H1 (cell line): ENCODE results near the gene LCE1F. TPM values are rescaled to one million over a fixed set of nuclear protein-coding genes. Genes with fewer than 3 reads are reported as not detected.

Experiments used
- CTCF ChIA-PET: fragments of 300-600 bp; sonication (Branson Sonifier 250); formaldehyde crosslinking; loops from one replicate; lab custom pipeline; 2021; ENCODE audit not compliant: partially characterized antibody; lab: Charles Lee
- POLR2A ChIA-PET: fragments of 300-600 bp; sonication (Branson Sonifier 250); formaldehyde crosslinking; loops from one replicate; lab custom pipeline; 2021; ENCODE audit warnings: inconsistent platforms; ENCODE audit not compliant: partially characterized antibody; lab: Charles Lee
- DNase-seq, 2 experiments: peaks; one replicate each; pipeline versions ENCODE4 v3.0.0 to v3.0.0-alpha.2; 2010 to 2022; ENCODE audit warnings: low spot score in 2 of 2, low read depth in 1 of 2, mixed read lengths in 1 of 2
- FAIRE-seq: peaks from 2 replicates; lab custom pipeline; 2011; peaks lifted over from hg19 to GRCh38; lab: Jason Lieb, UNC
- H2AFZ ChIP-seq: 2 replicates; pipeline ENCODE4 v1.8.1; 2012; ENCODE audit warnings: low read length, inconsistent platforms
- H2AK5ac ChIP-seq: 2 replicates; pipeline ENCODE4 v1.6.1; 2013; ENCODE audit warnings: low read depth, low read length
- H2BK120ac ChIP-seq: replicated peaks from 2 replicates; pipeline ENCODE3; 2013; ENCODE audit warnings: low read depth, low read length, inconsistent platforms
- H2BK12ac ChIP-seq: 2 replicates; pipeline ENCODE4 v1.6.1; 2013; ENCODE audit warnings: low read depth, low read length
- H2BK15ac ChIP-seq: 2 replicates; pipeline ENCODE4 v1.6.1; 2013; ENCODE audit warnings: low read length
- H2BK20ac ChIP-seq: 2 replicates; pipeline ENCODE4 v1.6.1; 2013; ENCODE audit warnings: low read length
- H2BK5ac ChIP-seq: 2 replicates; pipeline ENCODE4 v1.6.1; 2013; ENCODE audit warnings: low read depth, low read length
- H3K14ac ChIP-seq: 2 replicates; pipeline ENCODE4 v1.6.1; 2013; ENCODE audit warnings: inconsistent platforms; ENCODE audit not compliant: insufficient read length
- H3K18ac ChIP-seq: 2 replicates; pipeline ENCODE4 v1.6.1; 2013; ENCODE audit warnings: low read length; ENCODE audit errors: extremely low read depth
- H3K23ac ChIP-seq: 2 replicates; pipeline ENCODE4 v1.6.1; 2013; ENCODE audit warnings: inconsistent platforms; ENCODE audit not compliant: insufficient read length
- H3K23me2 ChIP-seq: 2 replicates; pipeline ENCODE4 v1.6.1; 2013; ENCODE audit warnings: low read depth, low read length
- H3K27ac ChIP-seq: 2 replicates; pipeline ENCODE4 v1.6.1; 2011; ENCODE audit warnings: low read depth, low read length, inconsistent platforms
- H3K27me3 ChIP-seq, 4 experiments: replicated peaks in 1 of 4; 1 replicate in 1 of 4; 2 replicates in 3 of 4; pipeline versions ENCODE4 v1.6.1 to v1.8.1; 2011 to 2013; ENCODE audit warnings: low read length in 3 of 4, mild to moderate bottlenecking in 3 of 4, inconsistent platforms in 2 of 4, mixed read lengths in 2 of 4, moderate library complexity in 1 of 4; ENCODE audit not compliant: control insufficient read depth in 3 of 4, insufficient read depth in 3 of 4; ENCODE audit errors: extremely low read depth in 1 of 4
- H3K36me3 ChIP-seq, 4 experiments: 2 replicates each; pipeline versions ENCODE4 v1.6.1 to v1.8.1; 2011 to 2013; ENCODE audit warnings: mild to moderate bottlenecking in 4 of 4, low read length in 3 of 4, moderate library complexity in 2 of 4, control low read depth in 1 of 4, inconsistent platforms in 1 of 4; ENCODE audit not compliant: insufficient read depth in 4 of 4, control insufficient read depth in 2 of 4
- H3K4ac ChIP-seq: replicated peaks from 2 replicates; pipeline ENCODE3; 2013; ENCODE audit warnings: low read length, low read depth, mixed read lengths, inconsistent platforms; ENCODE audit not compliant: insufficient read length
- H3K4me1 ChIP-seq, 4 experiments: replicated peaks in 1 of 4; 1 replicate in 1 of 4; 2 replicates in 3 of 4; pipeline versions ENCODE4 v1.6.1 to v1.8.1; 2011 to 2013; ENCODE audit warnings: low read length in 3 of 4, inconsistent platforms in 2 of 4, mixed read lengths in 1 of 4; ENCODE audit not compliant: insufficient read depth in 4 of 4, control insufficient read depth in 3 of 4
- H3K4me2 ChIP-seq, 2 experiments: 2 replicates each; pipeline versions ENCODE4 v1.6.1 to v1.8.1; 2011 to 2013; ENCODE audit warnings: low read depth in 2 of 2, low read length in 2 of 2, control low read depth in 1 of 2, inconsistent platforms in 1 of 2, mild to moderate bottlenecking in 1 of 2; ENCODE audit not compliant: insufficient read depth in 1 of 2
- H3K4me3 ChIP-seq, 4 experiments: fragments of 200-600, 300-600 bp in 1 of 4; sonication (generic), shearing (Covaris generic), sonication (Bioruptor Twin) in 1 of 4; 2 replicates each; pipeline versions ENCODE4 v1.5.1 to v1.8.1; 2011 to 2016; ENCODE audit warnings: low read length in 4 of 4, low read depth in 3 of 4, control low read depth in 2 of 4, inconsistent platforms in 2 of 4, mild to moderate bottlenecking in 2 of 4, mixed read lengths in 1 of 4, moderate library complexity in 1 of 4; ENCODE audit not compliant: insufficient read depth in 2 of 4; ENCODE audit errors: extremely low read depth in 1 of 4
- H3K56ac ChIP-seq: replicated peaks from 2 replicates; pipeline ENCODE3; 2013; ENCODE audit warnings: low read depth, mild to moderate bottlenecking, mixed read lengths, low read length, inconsistent platforms; ENCODE audit not compliant: insufficient read length
- H3K79me1 ChIP-seq: 2 replicates; pipeline ENCODE4 v1.6.1; 2013; ENCODE audit warnings: low read depth, low read length, control low read depth
- H3K79me2 ChIP-seq, 2 experiments: 2 replicates each; pipeline versions ENCODE4 v1.6.1 to v1.8.1; 2012 to 2013; ENCODE audit warnings: low read length in 2 of 2, mild to moderate bottlenecking in 2 of 2, inconsistent platforms in 1 of 2; ENCODE audit not compliant: insufficient read depth in 2 of 2, control insufficient read depth in 1 of 2
- H3K9ac ChIP-seq, 4 experiments: replicated peaks in 1 of 4; 1 replicate in 1 of 4; 2 replicates in 3 of 4; pipeline versions ENCODE4 v1.6.1 to v1.8.1; 2011 to 2013; ENCODE audit warnings: low read depth in 3 of 4, low read length in 3 of 4, control low read depth in 2 of 4, mild to moderate bottlenecking in 2 of 4, moderate library complexity in 2 of 4, inconsistent platforms in 1 of 4; ENCODE audit errors: extremely low read depth in 1 of 4
- H3K9me3 ChIP-seq, 2 experiments: 2 replicates each; pipeline versions ENCODE4 v1.6.1 to v1.8.1; 2012 to 2013; ENCODE audit warnings: mild to moderate bottlenecking in 2 of 2, moderate library complexity in 2 of 2, control low read depth in 1 of 2, inconsistent platforms in 1 of 2, low read depth in 1 of 2, low read length in 1 of 2, mixed read lengths in 1 of 2; ENCODE audit not compliant: insufficient read depth in 2 of 2
- H4K20me1 ChIP-seq, 2 experiments: replicated peaks in 1 of 2; 2 replicates each; pipeline versions ENCODE3 to v1.8.1; 2011 to 2013; ENCODE audit warnings: inconsistent platforms in 2 of 2, low read length in 2 of 2, mild to moderate bottlenecking in 1 of 2; ENCODE audit not compliant: insufficient read depth in 2 of 2, control insufficient read depth in 1 of 2
- H4K5ac ChIP-seq: 2 replicates; pipeline ENCODE4 v1.6.1; 2013; ENCODE audit warnings: low read length, low read depth, mixed read lengths, inconsistent platforms; ENCODE audit not compliant: insufficient read length
- H4K8ac ChIP-seq: 2 replicates; pipeline ENCODE4 v1.8.0; 2013; ENCODE audit warnings: mild to moderate bottlenecking, moderate library complexity, low read length, inconsistent platforms; ENCODE audit not compliant: insufficient read depth; ENCODE audit errors: extremely low read depth
- H4K91ac ChIP-seq: replicated peaks from 2 replicates; pipeline ENCODE3; 2013; ENCODE audit warnings: low read length, mixed read lengths, inconsistent platforms; ENCODE audit not compliant: insufficient read length
- BACH1 ChIP-seq: IDR thresholded peaks from 2 replicates; pipeline ENCODE4 v1.6.1; 2012; ENCODE audit warnings: low read length, improper control_type of control experiment
- BRCA1 ChIP-seq: IDR thresholded peaks from 2 replicates; pipeline ENCODE4 v1.6.1; 2012; ENCODE audit warnings: low read depth, low read length, improper control_type of control experiment
- CEBPB ChIP-seq: IDR thresholded peaks from 2 replicates; pipeline ENCODE4 v1.6.1; 2012; ENCODE audit warnings: low read depth, low read length
- CTCF ChIP-seq, 3 experiments: IDR thresholded peaks; 1 replicate in 2 of 3; 2 replicates in 1 of 3; pipeline versions ENCODE4 v1.5.1 to v1.6.1; 2011; ENCODE audit warnings: low read length in 3 of 3, mild to moderate bottlenecking in 3 of 3, inconsistent platforms in 2 of 3, low read depth in 1 of 3, moderate library complexity in 1 of 3; ENCODE audit not compliant: insufficient read depth in 1 of 3; ENCODE audit errors: control extremely low read depth in 1 of 3
- E2F6 ChIP-seq: IDR thresholded peaks from 2 replicates; pipeline ENCODE4 v1.6.1; 2012; ENCODE audit warnings: inconsistent platforms
- JUND ChIP-seq: IDR thresholded peaks from 2 replicates; pipeline ENCODE4 v1.6.1; 2011; ENCODE audit warnings: mild to moderate bottlenecking, improper control_type of control experiment, low read length
- POLR2AphosphoS5 ChIP-seq: IDR thresholded peaks from 2 replicates; pipeline ENCODE4 v1.6.1; 2011; ENCODE audit warnings: low read depth, low read length
- RBBP5 ChIP-seq: IDR thresholded peaks from 2 replicates; pipeline ENCODE4 v1.7.1; 2012; ENCODE audit warnings: low read depth, mild to moderate bottlenecking, inconsistent platforms, low read length, moderate library complexity, borderline replicate concordance
- SIN3A ChIP-seq, 2 experiments: IDR thresholded peaks in 1 of 2; conservative IDR thresholded peaks in 1 of 2; 2 replicates each; pipeline ENCODE4 v1.6.1; 2011 to 2012; ENCODE audit warnings: low read length in 2 of 2, improper control_type of control experiment in 1 of 2, low read depth in 1 of 2, mild to moderate bottlenecking in 1 of 2
- SIX5 ChIP-seq: IDR thresholded peaks from 2 replicates; pipeline ENCODE4 v1.6.1; 2011; ENCODE audit warnings: mild to moderate bottlenecking, low read depth, low read length
- TAF1 ChIP-seq: IDR thresholded peaks from 2 replicates; pipeline ENCODE4 v1.6.1; 2011; ENCODE audit warnings: mild to moderate bottlenecking, low read depth, low read length
- TAF7 ChIP-seq: optimal IDR thresholded peaks from 2 replicates; pipeline ENCODE3; 2011; ENCODE audit warnings: low read depth, mild to moderate bottlenecking, inconsistent platforms, low read length, moderate library complexity, borderline replicate concordance
- WGBS, 2 experiments: shearing (Covaris generic) in 1 of 2; methylation state at CpG; one replicate each; pipeline versions ENCODE4 v1.1.6 to v1.1.7; 2013 to 2015; ENCODE audit warnings: low lambda C conversion rate in 2 of 2, mixed read lengths in 2 of 2, inconsistent platforms in 1 of 2, low coverage in 1 of 2, missing lambda C conversion rate in 1 of 2; ENCODE audit not compliant: insufficient replicate concordance in 2 of 2, insufficient coverage in 1 of 2, insufficient read length in 1 of 2; ENCODE audit errors: extremely low coverage in 1 of 2, missing lambda C conversion rate in 1 of 2; 5-methylcytosine and 5-hydroxymethylcytosine counted together
- polyA plus RNA-seq, 7 experiments: library from polyadenylated mRNA; depleted of rRNA in 3 of 7; stranded (reverse) in 5 of 7; unstranded in 2 of 7; fragments of >200 nt in 5 of 7; fragments of 200-250 nt in 2 of 7; gene quantifications; 1 replicate in 5 of 7; 2 replicates in 1 of 7; 4 replicates in 1 of 7; pipeline versions ENCODE4 v1.2.1 to v1.2.3, GENCODE V29; 2011 to 2013; ENCODE audit warnings: missing spikeins in 2 of 7, mixed read lengths in 2 of 7
- total RNA-seq: library from RNA; stranded (reverse); fragmentation: NEBNext Ultra II Directional; extraction: Animal tissue kit (Norgen Biotek cat#: 25700); gene quantifications from 2 replicates; pipeline ENCODE4 v1.2.1, GENCODE V29; 2021

Gene LCE1F
- total and polyA plus RNA-seq, 2 of the 8 experiments (the other 6 are each of a cell fraction or from before 2014, with no cell fraction given), result not detected

- H3K79me2 ChIP-seq, result no peaks in the 10 kb centered on the region
- H4K20me1 ChIP-seq, result no peaks in the 10 kb centered on the region
- no peaks in the 10 kb centered on the region for H3K23me2 ChIP-seq
- ChIA-PET POLR2A (no interaction called here), CTCF (interaction anchor here (0.6 kb wide), 1 partner anchor 425 kb away, joined by 3 read pairs; no protein-coding TSS in a partner anchor)
- no peak overlapping the region for H3K4ac ChIP-seq
- H4K91ac ChIP-seq, result no peak overlapping the region
- H2BK120ac ChIP-seq, result no peak overlapping the region
- H2AK5ac ChIP-seq, result no peak overlapping the region
- no peak overlapping the region for H2BK20ac ChIP-seq
- no peak overlapping the region for H3K4me3 ChIP-seq
- no peak overlapping the region for H2BK15ac ChIP-seq
- H3K18ac ChIP-seq, result no peak overlapping the region
- no peak overlapping the region for H3K27ac ChIP-seq
- no peaks in the 10 kb centered on the region for H3K79me1 ChIP-seq
- H2BK5ac ChIP-seq, result no peak overlapping the region
- no peak for DNase-seq
- H4K8ac ChIP-seq, result no peak overlapping the region
- H3K9ac ChIP-seq, result no peak overlapping the region
- H3K4me2 ChIP-seq, result no peak overlapping the region
- no peak overlapping the region for H3K14ac ChIP-seq
- H3K4me1 ChIP-seq, result no peaks in the 10 kb centered on the region
- no peak for FAIRE-seq
- H3K27me3 ChIP-seq, result no peaks in the 10 kb centered on the region
- no peak overlapping the region for H3K56ac ChIP-seq
- H2AFZ ChIP-seq, result no peak overlapping the region
- H2BK12ac ChIP-seq, result no peak overlapping the region
- peaks cover 19 to 39% of the 10 kb centered on the region in 2 experiments; a peak in 3 of 4 replicates for H3K9me3 ChIP-seq
- no peak overlapping the region for H3K23ac ChIP-seq
- 45% methylated on average over 3 of the region's 4 CpGs; no CpG with 5 or more reads in 1 of the 2 experiments for WGBS, 2 experiments
- H3K36me3 ChIP-seq, result no peaks in the 10 kb centered on the region
- H4K5ac ChIP-seq, result no peak overlapping the region
- TF ChIP-seq TAF1, result no peak
- no peak for TF ChIP-seq POLR2AphosphoS5
- no peak for TF ChIP-seq JUND
- no peak for TF ChIP-seq BRCA1
- no peak for TF ChIP-seq BACH1
- TF ChIP-seq CTCF (IDR thresholded peaks at IDR 0.05; ENCODE audit: control extremely low read depth in 1 of 3, insufficient read depth in 1 of 3, low read depth in 1 of 3, low read length in 3 of 3), result no peak
- no peak for TF ChIP-seq CEBPB
- no peak for TF ChIP-seq TAF7
- no peak for TF ChIP-seq E2F6
- no peak for TF ChIP-seq RBBP5
- no peak for TF ChIP-seq SIN3A (conservative IDR thresholded peaks at IDR 0.05 in 1 of 2, IDR thresholded peaks at IDR 0.05 in 1 of 2; ENCODE audit: low read depth in 1 of 2, low read length in 2 of 2)
- no peak for TF ChIP-seq SIX5
Measured at GRCh38 chr1:152795686-152796085, 20.7 kb downstream of the LCE1F start.
